Measurements from ENCODE around the gene PLCXD3.

The PLCXD3 gene

GRCh38 chr5:41415242-41415641, 95.2 kb downstream of the PLCXD3 start:
- Histone ChIP-seq H3K27ac (peak overlapping the region in 1 of 2 donors; percentile 12), H3K4me3 (no peak overlapping the region)
- TF ChIP-seq, protein P1, sequence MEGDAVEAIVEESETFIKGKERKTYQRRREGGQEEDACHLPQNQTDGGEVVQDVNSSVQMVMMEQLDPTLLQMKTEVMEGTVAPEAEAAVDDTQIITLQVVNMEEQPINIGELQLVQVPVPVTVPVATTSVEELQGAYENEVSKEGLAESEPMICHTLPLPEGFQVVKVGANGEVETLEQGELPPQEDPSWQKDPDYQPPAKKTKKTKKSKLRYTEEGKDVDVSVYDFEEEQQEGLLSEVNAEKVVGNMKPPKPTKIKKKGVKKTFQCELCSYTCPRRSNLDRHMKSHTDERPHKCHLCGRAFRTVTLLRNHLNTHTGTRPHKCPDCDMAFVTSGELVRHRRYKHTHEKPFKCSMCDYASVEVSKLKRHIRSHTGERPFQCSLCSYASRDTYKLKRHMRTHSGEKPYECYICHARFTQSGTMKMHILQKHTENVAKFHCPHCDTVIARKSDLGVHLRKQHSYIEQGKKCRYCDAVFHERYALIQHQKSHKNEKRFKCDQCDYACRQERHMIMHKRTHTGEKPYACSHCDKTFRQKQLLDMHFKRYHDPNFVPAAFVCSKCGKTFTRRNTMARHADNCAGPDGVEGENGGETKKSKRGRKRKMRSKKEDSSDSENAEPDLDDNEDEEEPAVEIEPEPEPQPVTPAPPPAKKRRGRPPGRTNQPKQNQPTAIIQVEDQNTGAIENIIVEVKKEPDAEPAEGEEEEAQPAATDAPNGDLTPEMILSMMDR (IDR thresholded peaks at IDR 0.05), result no peak
- DNase-seq (ENCODE audit: low spot score), result no peak

DNA sequence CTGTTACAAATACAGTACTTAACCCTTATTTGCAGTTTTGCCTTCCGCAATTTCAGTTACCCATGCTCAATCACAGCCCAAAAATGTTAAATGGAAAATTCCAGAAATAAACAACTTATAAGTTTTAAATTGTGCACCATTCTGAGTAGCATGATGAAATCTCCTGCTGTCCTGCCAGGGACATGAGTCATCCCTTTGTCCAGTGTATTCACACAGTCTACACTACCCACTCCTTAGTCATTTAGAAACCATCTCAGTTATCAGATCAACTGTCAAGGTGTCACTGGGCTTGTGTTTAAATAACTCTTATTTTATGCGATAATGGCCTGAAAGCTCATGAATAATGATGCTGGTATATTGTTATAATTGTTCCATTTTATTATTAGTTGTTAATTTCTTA, 95.8 kb downstream of the PLCXD3 start:
- no peak for DNase-seq (ENCODE audit: low spot score)
- H3K4me3 ChIP-seq, result no peak overlapping the region
- TF ChIP-seq, protein P1 (IDR thresholded peaks at IDR 0.05), result no peak
- peak overlapping the region in 1 of 2 donors; percentile 12 for H3K27ac ChIP-seq

- H3K27ac ChIP-seq, result no peak overlapping the region
These were observed 97.3 kb downstream of the PLCXD3 start for GRCh38 chr5:41413074-41413473.

GRCh38 chr5:41412496-41412895, 97.9 kb downstream of the PLCXD3 start:
- no peak for DNase-seq (ENCODE audit: low spot score)
- Histone ChIP-seq H3K4me3 (no peak overlapping the region), H3K27ac (no peak overlapping the region)
- TF ChIP-seq, protein P1 (IDR thresholded peaks at IDR 0.05), result no peak

More at GRCh38 chr5:41413074-41413473, 97.3 kb downstream of the PLCXD3 start:
- no peak for DNase-seq (ENCODE audit: low spot score)
- TF ChIP-seq, protein P1 (IDR thresholded peaks at IDR 0.05), result no peak
- H3K4me3 ChIP-seq, result no peak overlapping the region

- TF ChIP-seq, protein P1 (IDR thresholded peaks at IDR 0.05), result no peak
- Histone ChIP-seq H3K4me3 (no peak overlapping the region), H3K27ac (no peak overlapping the region)
- DNase-seq (ENCODE audit: low spot score), result no peak
These were observed 99.7 kb downstream of the PLCXD3 start for GRCh38 chr5:41410737-41411136.

DNA sequence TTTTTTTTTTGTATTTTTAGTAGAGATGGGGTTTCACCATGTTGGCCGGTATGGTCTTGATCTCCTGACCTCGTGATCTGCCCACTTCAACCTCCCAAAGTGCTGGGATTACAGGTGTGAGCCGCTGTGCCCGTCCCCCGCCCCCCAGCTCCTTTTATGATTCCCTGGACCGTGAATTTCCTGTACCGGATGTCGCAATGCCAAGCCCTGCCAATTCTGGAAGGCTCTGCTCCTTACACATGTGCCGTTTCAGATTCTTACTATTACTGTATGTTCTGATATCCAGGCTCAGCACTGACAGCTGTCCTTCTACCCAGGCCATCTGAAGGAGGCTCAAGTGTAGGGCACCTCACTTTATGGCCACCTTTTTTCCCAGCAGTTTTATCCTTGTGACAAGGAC, 100.1 kb downstream of the PLCXD3 start:
- Histone ChIP-seq H3K27ac (no peak overlapping the region), H3K4me3 (no peak overlapping the region)
- DNase-seq (ENCODE audit: low spot score), result no peak
- TF ChIP-seq, protein P1 (IDR thresholded peaks at IDR 0.05), result no peak

DNA sequence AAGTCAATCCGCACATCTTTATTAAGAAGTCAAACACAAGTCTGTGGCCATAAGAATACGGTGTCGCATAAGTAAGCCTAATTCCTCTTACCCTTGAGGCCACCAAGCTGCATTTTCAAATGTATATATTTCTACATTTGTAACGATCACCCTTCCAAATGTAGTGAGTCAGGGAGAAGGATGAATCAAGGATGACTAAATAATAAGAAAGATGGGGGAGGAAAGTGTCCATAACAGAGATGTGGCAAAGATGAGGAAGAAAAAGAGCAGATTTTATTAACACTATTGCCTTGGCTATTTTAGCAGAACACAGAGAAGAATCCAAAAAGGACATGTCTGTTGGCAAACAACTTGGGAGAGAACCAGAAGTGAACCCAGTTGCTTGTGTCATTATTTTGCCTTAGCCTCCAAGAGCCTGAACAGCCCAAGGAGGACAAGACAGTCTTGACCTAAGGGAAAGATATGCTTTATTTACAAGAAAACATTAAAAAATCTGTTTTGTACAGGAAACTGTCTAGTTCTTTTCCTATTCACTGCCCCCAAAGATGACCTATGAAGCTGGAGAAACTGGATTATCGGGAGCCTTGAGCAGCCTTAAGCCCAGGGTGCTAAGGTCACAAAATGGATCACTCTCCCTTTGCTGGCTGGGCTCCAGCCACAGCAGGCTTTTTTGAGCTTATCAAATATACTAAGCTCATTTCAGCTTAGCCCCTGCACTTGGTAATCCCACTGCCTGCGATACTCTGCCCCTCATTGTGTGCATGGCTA, 101.5 kb downstream of the PLCXD3 start:
- TF ChIP-seq, protein P1 (IDR thresholded peaks at IDR 0.05), result no peak
- no peak for DNase-seq (ENCODE audit: low spot score)

More for the DNA sequence above, 101.5 kb downstream of the PLCXD3 start:
- Histone ChIP-seq H3K4me3 (no peak overlapping the region), H3K27ac (peak overlapping the region in 1 of 2 donors; percentile 39)

Measured in coronary artery (tissue), 2 donors.